ENCODE results near the gene LPP.

DNA sequence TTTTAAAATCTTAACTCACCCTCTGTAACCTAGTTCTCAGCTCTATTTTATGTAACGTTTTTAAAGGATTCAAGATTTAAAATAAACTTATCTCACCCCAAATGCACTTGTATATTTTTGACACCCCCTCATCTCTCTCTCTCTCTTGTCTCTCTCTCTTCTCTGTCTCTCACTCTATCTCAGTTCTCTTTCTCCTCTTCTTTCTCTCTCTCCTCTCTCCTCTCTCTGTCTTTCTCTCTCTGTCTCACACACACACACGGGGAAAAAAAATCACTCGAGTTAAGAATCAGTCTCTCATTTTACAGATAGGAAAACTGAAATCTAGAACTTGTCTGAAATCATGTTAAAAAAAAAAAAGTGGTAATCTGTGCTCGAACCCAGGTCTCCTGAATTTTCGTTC, 108.5 kb downstream of the LPP start:
- TF ChIP-seq POLR2A (IDR thresholded peaks at IDR 0.05; ENCODE audit: low read depth, low read length) (no peak), TAF1 (IDR thresholded peaks at IDR 0.05; ENCODE audit: low read depth, low read length) (no peak)

All from GM12891 (cell line).